DOHH2 (cell line): Measurements from ENCODE around the gene SHMT1.

Experiments used
- H3F3A ChIP-seq: fragments of 200-600 bp; sonication (generic), shearing (Covaris generic); 2 replicates; pipeline ENCODE4 v1.6.0; 2016; ENCODE audit warnings: antibody characterized with exemption, mild to moderate bottlenecking; ENCODE audit not compliant: control insufficient read depth, insufficient read depth
- H3K27ac ChIP-seq: fragments of 200-600 bp; sonication (generic); 2 replicates; pipeline ENCODE4 v1.5.1; 2014; ENCODE audit warnings: low read depth, mild to moderate bottlenecking, low read length, moderate library complexity
- H3K27me3 ChIP-seq: fragments of 200-600 bp; sonication (generic); 2 replicates; pipeline ENCODE4 v1.6.1; 2014; ENCODE audit warnings: mild to moderate bottlenecking, low read length, mixed read lengths; ENCODE audit not compliant: control insufficient read depth
- H3K36me3 ChIP-seq: fragments of 200-600 bp; sonication (generic); 2 replicates; pipeline ENCODE4 v1.6.1; 2014; ENCODE audit warnings: mild to moderate bottlenecking, low read length, moderate library complexity, mixed read lengths; ENCODE audit not compliant: control insufficient read depth
- H3K4me1 ChIP-seq: fragments of 200-600 bp; sonication (generic); 2 replicates; pipeline ENCODE4 v1.6.1; 2014; ENCODE audit warnings: mild to moderate bottlenecking, low read length, mixed read lengths; ENCODE audit not compliant: control insufficient read depth
- H3K4me2 ChIP-seq: fragments of 200-600 bp; sonication (generic); 2 replicates; pipeline ENCODE4 v1.6.0; 2014; ENCODE audit warnings: mild to moderate bottlenecking, low read length, moderate library complexity
- H3K4me3 ChIP-seq: fragments of 200-600 bp; sonication (generic); 2 replicates; pipeline ENCODE4 v1.5.1; 2014; ENCODE audit warnings: mild to moderate bottlenecking, low read length, mixed read lengths
- H3K79me2 ChIP-seq: fragments of 200-600 bp; sonication (generic); 2 replicates; pipeline ENCODE4 v1.6.1; 2014; ENCODE audit warnings: mild to moderate bottlenecking, low read length, mixed read lengths; ENCODE audit not compliant: control insufficient read depth
- H3K9me2 ChIP-seq: fragments of 200-600 bp; sonication (generic); replicated peaks from 2 replicates; pipeline ENCODE4 v1.6.1; 2014; ENCODE audit warnings: mild to moderate bottlenecking, low read length, mixed read lengths; ENCODE audit not compliant: control insufficient read depth
- H3K9me3 ChIP-seq: fragments of 200-600 bp; sonication (generic); 2 replicates; pipeline ENCODE4 v1.6.1; 2014; ENCODE audit warnings: antibody characterized with exemption, low read length, mixed read lengths; ENCODE audit not compliant: control insufficient read depth, insufficient read depth
- H4K20me1 ChIP-seq: fragments of 200-600 bp; sonication (generic); 2 replicates; pipeline ENCODE4 v1.6.0; 2014; ENCODE audit warnings: low read depth, mild to moderate bottlenecking, antibody characterized with exemption, low read length, moderate library complexity; ENCODE audit not compliant: control insufficient read depth, insufficient read depth
- CTCF ChIP-seq: fragments of 200-600 bp; sonication (generic); IDR thresholded peaks from one replicate; pipeline ENCODE4 v1.5.1; 2014; ENCODE audit warnings: antibody characterized with exemption, mild to moderate bottlenecking, low read depth, low read length; ENCODE audit not compliant: poor library complexity, severe bottlenecking
- EZH2phosphoT487 ChIP-seq: fragments of 200-600 bp; sonication (generic); IDR thresholded peaks from 2 replicates; pipeline ENCODE4 v1.6.1; 2017; ENCODE audit warnings: borderline replicate concordance, mild to moderate bottlenecking, antibody characterized with exemption, low read length, moderate library complexity, mixed read lengths

The SHMT1 gene

GRCh38 chr17:18382441-18383078 is 19.2 kb upstream of the SHMT1 start:
- no peak overlapping the region for H3K27ac ChIP-seq
- H3K4me3 ChIP-seq: no peak overlapping the region
- no peaks in the 10 kb centered on the region for H3K79me2 ChIP-seq
- H3K9me2 ChIP-seq: no peaks in the 10 kb centered on the region
- no peaks in the 10 kb centered on the region for H3K9me3 ChIP-seq
- no peak overlapping the region for H3K4me2 ChIP-seq
- TF ChIP-seq CTCF (no peak), EZH2phosphoT487 (no peak)
- H3K4me1 ChIP-seq: no peaks in the 10 kb centered on the region
- no peaks in the 10 kb centered on the region for H3K36me3 ChIP-seq
- no peaks in the 10 kb centered on the region for H3F3A ChIP-seq
- H4K20me1 ChIP-seq: no peaks in the 10 kb centered on the region
- H3K27me3 ChIP-seq: peaks cover 4% of the 10 kb centered on the region; the same call in 1 of the 2 replicates

- H3K27me3 ChIP-seq: peaks cover 4% of the 10 kb centered on the region; the same call in 1 of the 2 replicates
These were observed 18.5 kb upstream of the SHMT1 start for GRCh38 chr17:18381953-18382245.

GRCh38 chr17:18381158-18381952 is 18.0 kb upstream of the SHMT1 start:
- Histone ChIP-seq H3K27me3 (peaks cover 4% of the 10 kb centered on the region; the same call in 1 of the 2 replicates), H3K36me3 (no peaks in the 10 kb centered on the region), H3K4me1 (no peaks in the 10 kb centered on the region), H3K79me2 (no peaks in the 10 kb centered on the region), H3K4me3 (no peak overlapping the region), H3K9me2 (no peaks in the 10 kb centered on the region), H3K9me3 (no peaks in the 10 kb centered on the region), H3K27ac (no peak overlapping the region), H4K20me1 (no peaks in the 10 kb centered on the region), H3K4me2 (no peak overlapping the region), H3F3A (no peaks in the 10 kb centered on the region)
- no peak for TF ChIP-seq CTCF
- TF ChIP-seq EZH2phosphoT487: no peak

More at GRCh38 chr17:18381953-18382245, 18.5 kb upstream of the SHMT1 start:
- Histone ChIP-seq H4K20me1 (no peaks in the 10 kb centered on the region), H3K4me2 (no peak overlapping the region), H3K4me3 (no peak overlapping the region), H3K9me2 (no peaks in the 10 kb centered on the region), H3K4me1 (no peaks in the 10 kb centered on the region), H3K79me2 (no peaks in the 10 kb centered on the region), H3K36me3 (no peaks in the 10 kb centered on the region), H3F3A (no peaks in the 10 kb centered on the region), H3K27ac (no peak overlapping the region), H3K9me3 (no peaks in the 10 kb centered on the region)
- TF ChIP-seq EZH2phosphoT487 (no peak), CTCF (no peak)
